Thyroid gland (tissue), 4 donors: ENCODE data around the gene CDH23.

Source experiments
- CTCF ChIP-seq, 6 experiments: fragments of 200-600 bp in 3 of 6; fragments of 450-650 bp in 3 of 6; sonication (generic) in 3 of 6; IDR thresholded peaks; one replicate each; pipeline ENCODE4 v1.5.1; 2016 to 2019; ENCODE audit warnings: antibody characterized with exemption in 6 of 6, mild to moderate bottlenecking in 2 of 6, inconsistent platforms in 1 of 6, moderate library complexity in 1 of 6
- POLR2A ChIP-seq, 2 donors: fragments of 450-650 bp; IDR thresholded peaks; one replicate each; pipeline ENCODE4 v1.6.1; 2017; ENCODE audit warnings: antibody characterized with exemption in 2 of 2, mild to moderate bottlenecking in 2 of 2, moderate library complexity in 1 of 2

- no peak for TF ChIP-seq CTCF (IDR thresholded peaks at IDR 0.05)
- TF ChIP-seq POLR2A (IDR thresholded peaks at IDR 0.05): no peak
Observed at GRCh38 chr10:71347587-71348395, 48.9 kb upstream of the CDH23 start.
